Stromal cell of bone marrow (primary cell): Measurements from ENCODE around the gene SETD2.
"Not testable (repeated sequence)": the region's sequence is repeated elsewhere in the genome, so short reads cannot be mapped to it uniquely, and the experiment has no call there.

Experiments used
- DNase-seq: peaks from one replicate; pipeline ENCODE4 v3.0.0-alpha.2; 2012; ENCODE audit warnings: low read depth

The SETD2 gene

GRCh38 chr3:47164007-47164881 is at the start of gene SETD2:
SETD2 (minus strand) TSS chr3:47164113; CDS start chr3:47163924, 189 bp downstream.
- DNase-seq = peak; percentile 87

- DNase-seq = no peak
These were observed 47.0 kb upstream of the SETD2 start for GRCh38 chr3:47210863-47211405.

- not testable (repeated sequence) for DNase-seq
These were observed 42.1 kb upstream of the SETD2 start for GRCh38 chr3:47206022-47206421.

GRCh38 chr3:47204875-47205274 is 41.0 kb upstream of the SETD2 start:
- DNase-seq = no peak

- DNase-seq = no peak
These were observed 38.6 kb upstream of the SETD2 start for GRCh38 chr3:47202542-47202941.

GRCh38 chr3:47197287-47197686 is 33.4 kb upstream of the SETD2 start:
- DNase-seq = no peak

GRCh38 chr3:47194994-47195393 is 31.1 kb upstream of the SETD2 start:
- no peak for DNase-seq

GRCh38 chr3:47193871-47194859 is 30.3 kb upstream of the SETD2 start:
- no peak for DNase-seq

- DNase-seq = no peak
These were observed 22.4 kb upstream of the SETD2 start for GRCh38 chr3:47186285-47186684.

- DNase-seq = not testable (repeated sequence)
These were observed 17.8 kb upstream of the SETD2 start for GRCh38 chr3:47181685-47182084.

GRCh38 chr3:47180011-47180410 is 16.1 kb upstream of the SETD2 start:
- DNase-seq = not testable (repeated sequence)

- no peak for DNase-seq
These were observed 12.7 kb upstream of the SETD2 start for GRCh38 chr3:47176582-47176981.

GRCh38 chr3:47163169-47164006 is 525 bp downstream of the SETD2 start:
- peak; percentile 9 for DNase-seq

- DNase-seq = no peak
These were observed 1.2 kb downstream of the SETD2 start for GRCh38 chr3:47162697-47163168.

- DNase-seq = no peak
These were observed 1.8 kb downstream of the SETD2 start for GRCh38 chr3:47161983-47162696.

GRCh38 chr3:47159820-47160219 is 4.1 kb downstream of the SETD2 start:
- no peak for DNase-seq

- no peak for DNase-seq
These were observed 5.7 kb downstream of the SETD2 start for GRCh38 chr3:47158208-47158607.

GRCh38 chr3:47156396-47156795 is 7.5 kb downstream of the SETD2 start:
- DNase-seq = no peak

GRCh38 chr3:47152578-47152977 is 11.3 kb downstream of the SETD2 start:
- no peak for DNase-seq

- DNase-seq = no peak
These were observed 12.1 kb downstream of the SETD2 start for GRCh38 chr3:47151836-47152235.
